Right hindlimb (tissue), 1 donor: ENCODE data around the gene ARHGAP25.

Experiments
- DNase-seq: peaks from one replicate; pipeline ENCODE4 v3.0.0-alpha.2; 2018

Gene ARHGAP25

GRCh38 chr2:68768951-68769350, 34.3 kb downstream of the ARHGAP25 start:
- DNase-seq = no peak

- DNase-seq = no peak
Observed at GRCh38 chr2:68769586-68770270, 35.1 kb downstream of the ARHGAP25 start.

- no peak for DNase-seq
Observed at GRCh38 chr2:68770271-68771111, 35.9 kb downstream of the ARHGAP25 start.

GRCh38 chr2:68771211-68771751, 36.7 kb downstream of the ARHGAP25 start:
- peak; percentile 39 for DNase-seq

- DNase-seq = no peak
Observed at GRCh38 chr2:68772109-68772508, 37.5 kb downstream of the ARHGAP25 start.

- DNase-seq = peak; percentile 50
Observed at GRCh38 chr2:68774569-68775271, 40.1 kb downstream of the ARHGAP25 start.

GRCh38 chr2:68775272-68775842, 40.7 kb downstream of the ARHGAP25 start:
- DNase-seq = no peak

GRCh38 chr2:68776124-68776523, 41.5 kb downstream of the ARHGAP25 start:
- DNase-seq = no peak

- DNase-seq = no peak
Observed at GRCh38 chr2:68779595-68779994, 45.0 kb downstream of the ARHGAP25 start.

GRCh38 chr2:68784188-68784587, 49.6 kb downstream of the ARHGAP25 start:
- no peak for DNase-seq

- no peak for DNase-seq
Observed at GRCh38 chr2:68784915-68785314, 50.3 kb downstream of the ARHGAP25 start.

- no peak for DNase-seq
Observed at GRCh38 chr2:68787356-68787755, 52.7 kb downstream of the ARHGAP25 start.

GRCh38 chr2:68789603-68790002, 55.0 kb downstream of the ARHGAP25 start:
- DNase-seq = no peak

GRCh38 chr2:68790600-68790999, 56.0 kb downstream of the ARHGAP25 start:
- no peak for DNase-seq

- DNase-seq = no peak
Observed at GRCh38 chr2:68791914-68792313, 57.3 kb downstream of the ARHGAP25 start.

GRCh38 chr2:68792751-68793150, 58.1 kb downstream of the ARHGAP25 start:
- DNase-seq = no peak

- no peak for DNase-seq
Observed at GRCh38 chr2:68796295-68796905, 61.8 kb downstream of the ARHGAP25 start.

- no peak for DNase-seq
Observed at GRCh38 chr2:68798569-68798968, 64.0 kb downstream of the ARHGAP25 start.

- no peak for DNase-seq
Observed at GRCh38 chr2:68799140-68800026, 64.8 kb downstream of the ARHGAP25 start.

- no peak for DNase-seq
Observed at GRCh38 chr2:68800027-68800401, 65.4 kb downstream of the ARHGAP25 start.

GRCh38 chr2:68800517-68800916, 65.9 kb downstream of the ARHGAP25 start:
- no peak for DNase-seq
